AG04450 (cell line): ENCODE data around the gene ADNP2. TPM values are rescaled to one million over a fixed set of nuclear protein-coding genes. Genes with fewer than 3 reads are reported as not detected.

Experiments used
- CTCF ChIA-PET: fragments of 300-600, 350-600 bp; formaldehyde crosslinking; extraction: SDS; loops from one replicate; lab custom pipeline; 2022; ENCODE audit warnings: antibody characterized with exemption, inconsistent platforms; lab: Charles Lee
- POLR2A ChIA-PET: fragments of 350-600 bp; formaldehyde crosslinking; extraction: SDS; loops from one replicate; lab custom pipeline; 2021; ENCODE audit warnings: antibody characterized with exemption, inconsistent platforms; lab: Yijun Ruan, JAX
- DNase-seq: peaks from one replicate; pipeline ENCODE4 v3.0.0-alpha.2; 2011; ENCODE audit warnings: low read depth, low spot score
- H3K27ac ChIP-seq: one replicate; pipeline ENCODE4 v1.5.1; 2012; ENCODE audit warnings: low read depth, low read length, control low read depth
- H3K27me3 ChIP-seq: one replicate; pipeline ENCODE4 v1.6.0; 2012; ENCODE audit warnings: low read length; ENCODE audit not compliant: control insufficient read depth, insufficient read depth
- H3K4me3 ChIP-seq: 2 replicates; pipeline ENCODE4 v1.5.1; 2011; ENCODE audit warnings: mild to moderate bottlenecking, low read depth, low read length, control low read depth
- H3K9me3 ChIP-seq: 2 replicates; pipeline ENCODE4 v1.5.1; 2012; ENCODE audit warnings: low read length; ENCODE audit not compliant: control insufficient read depth, insufficient read depth
- CTCF ChIP-seq: IDR thresholded peaks from 2 replicates; pipeline ENCODE4 v1.5.1; 2011; ENCODE audit warnings: low read depth, low read length, control low read depth, inconsistent platforms
- polyA plus RNA-seq: library from polyadenylated mRNA; depleted of rRNA; stranded (reverse); fragments of >200 nt; gene quantifications from 2 replicates; pipeline ENCODE4 v1.2.3, GENCODE V29; 2011; rRNA removed

The ADNP2 gene
- polyA plus RNA-seq, 1 experiment, result 6.8 TPM

GRCh38 chr18:80189531-80189865 is 80.4 kb downstream of the ADNP2 start:
- Histone ChIP-seq H3K9me3 (no peaks in the 10 kb centered on the region; the same call in 1 of the 2 replicates), H3K27me3 (no peaks in the 10 kb centered on the region), H3K4me3 (no peak overlapping the region), H3K27ac (no peak overlapping the region)
- no peak for DNase-seq
- CTCF ChIA-PET, result no interaction called here
- TF ChIP-seq CTCF, result no peak
- POLR2A ChIA-PET, result no interaction called here

Other genes with a start within 250 kb of the ADNP2 start
- gene SLC66A2, start 157.6 kb upstream of the ADNP2 start, polyA plus RNA-seq, result 13.9 and 18.1 TPM in 2 replicates
- 15.8 and 19.4 TPM in 2 replicates for gene HSBP1L1, start 144.6 kb upstream of the ADNP2 start, polyA plus RNA-seq
- gene TXNL4A, start 120.7 kb upstream of the ADNP2 start, polyA plus RNA-seq, result 114 and 131 TPM in 2 replicates
- 32.6 and 32.8 TPM in 2 replicates for gene RBFA, start 74.8 kb upstream of the ADNP2 start, polyA plus RNA-seq
- gene PARD6G, start 138.3 kb downstream of the ADNP2 start, polyA plus RNA-seq, result 9.6 and 11.2 TPM in 2 replicates